AG09309 (cell line): ENCODE data around the gene ECHDC3.

Source experiments
- DNase-seq: peaks from one replicate; pipeline ENCODE4 v3.0.0-alpha.2; 2010; ENCODE audit warnings: low read depth
- H3K4me3 ChIP-seq: 2 replicates; pipeline ENCODE4 v1.5.1; 2011; ENCODE audit warnings: mild to moderate bottlenecking, low read depth, low read length, moderate library complexity; ENCODE audit not compliant: control insufficient read depth
- CTCF ChIP-seq: IDR thresholded peaks from 2 replicates; pipeline ENCODE4 v1.5.1; 2011; ENCODE audit warnings: mild to moderate bottlenecking, low read depth, low read length, inconsistent platforms; ENCODE audit not compliant: insufficient read depth, control insufficient read depth; ENCODE audit errors: missing control alignments

The ECHDC3 gene

GRCh38 chr10:11757821-11758463 is 15.8 kb downstream of the ECHDC3 start:
- DNase-seq, result no peak
- TF ChIP-seq CTCF, result peak; percentile 95
- no peak overlapping the region for H3K4me3 ChIP-seq

- TF ChIP-seq CTCF, result no peak
- no peak for DNase-seq
- no peak overlapping the region for H3K4me3 ChIP-seq
Measured at GRCh38 chr10:11758527-11759236, 16.5 kb downstream of the ECHDC3 start.

GRCh38 chr10:11759347-11759746 is 17.2 kb downstream of the ECHDC3 start:
- H3K4me3 ChIP-seq, result no peak overlapping the region
- no peak for TF ChIP-seq CTCF
- DNase-seq, result no peak

- no peak for TF ChIP-seq CTCF
- no peak overlapping the region for H3K4me3 ChIP-seq
- no peak for DNase-seq
Measured at GRCh38 chr10:11760151-11760550, 18.0 kb downstream of the ECHDC3 start.

GRCh38 chr10:11760861-11761260 is 18.7 kb downstream of the ECHDC3 start:
- TF ChIP-seq CTCF, result no peak
- no peak overlapping the region for H3K4me3 ChIP-seq
- DNase-seq, result no peak

GRCh38 chr10:11761431-11761830 is 19.2 kb downstream of the ECHDC3 start:
- DNase-seq, result no peak
- no peak for TF ChIP-seq CTCF

More at GRCh38 chr10:11761431-11761830, 19.2 kb downstream of the ECHDC3 start:
- no peak overlapping the region for H3K4me3 ChIP-seq
